HG02938 (cell line): Measurements from ENCODE around the gene ARHGEF17.

Source experiments
- ATAC-seq: cut with Tn5 transposase; IDR thresholded peaks from one replicate; pipeline ENCODE4 v1.9.1; 2021; ENCODE audit warnings: mild to moderate bottlenecking, moderate library complexity; ENCODE audit not compliant: unreplicated experiment

The ARHGEF17 gene

DNA sequence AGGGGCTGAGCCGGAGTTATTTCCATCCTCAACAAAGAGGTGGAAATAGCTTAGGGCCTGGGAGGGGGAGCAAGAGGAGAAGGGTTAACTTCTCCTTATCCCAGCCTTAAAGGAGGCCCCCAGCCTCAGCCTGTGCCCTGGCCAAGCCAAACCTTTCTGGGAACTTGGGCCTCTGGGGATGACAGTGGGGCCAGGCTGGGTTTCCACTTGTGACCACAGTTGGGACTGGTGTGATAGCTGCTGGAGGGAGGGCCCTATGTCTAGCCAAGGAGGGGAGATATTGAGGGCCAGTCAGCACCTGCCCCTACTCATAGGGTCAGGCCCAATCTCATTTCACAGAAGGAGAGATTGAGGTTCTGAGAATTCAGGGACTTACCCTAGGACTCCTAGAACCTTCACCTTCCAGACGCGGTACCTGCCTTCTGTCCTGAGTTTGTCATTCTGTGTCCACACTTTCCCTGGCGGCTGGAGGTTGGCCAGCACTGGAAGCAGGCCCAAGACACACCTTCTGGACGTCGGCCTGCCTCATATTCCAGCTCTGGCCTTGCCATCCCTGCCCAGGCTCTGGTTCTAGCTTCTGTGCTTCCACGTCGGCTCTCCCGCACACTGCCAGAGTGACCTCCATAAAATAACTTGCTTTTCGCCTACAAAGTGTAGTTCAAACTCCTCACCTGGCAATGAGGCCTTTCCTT is 71.3 kb downstream of the ARHGEF17 start:
- ATAC-seq: no peak

- ATAC-seq: no peak
Observed at GRCh38 chr11:73380331-73380730, 72.3 kb downstream of the ARHGEF17 start.

- no peak for ATAC-seq
Observed at GRCh38 chr11:73380897-73381410, 72.9 kb downstream of the ARHGEF17 start.

DNA sequence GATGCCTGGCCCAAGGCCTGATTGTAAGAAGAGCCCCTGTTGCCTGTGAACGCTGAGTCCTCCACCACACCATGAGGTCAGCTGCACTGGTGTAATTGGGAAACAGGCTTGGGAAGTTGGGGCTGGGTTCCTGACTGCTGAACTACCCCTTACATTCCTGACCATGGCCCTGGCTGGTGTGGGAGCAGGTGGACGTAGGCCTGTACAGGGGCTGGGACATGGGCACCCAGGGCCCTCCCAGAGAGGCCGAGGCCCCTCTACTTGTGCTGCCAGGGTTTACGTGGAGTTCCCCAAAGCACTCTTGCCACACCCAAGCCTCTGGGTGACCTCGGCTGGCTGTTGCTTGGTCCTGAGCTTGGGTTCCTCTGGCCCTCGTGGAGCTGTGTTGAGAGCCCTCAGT is 73.5 kb downstream of the ARHGEF17 start:
- ATAC-seq: no peak

GRCh38 chr11:73382183-73382582 is 74.1 kb downstream of the ARHGEF17 start:
- ATAC-seq: no peak

DNA sequence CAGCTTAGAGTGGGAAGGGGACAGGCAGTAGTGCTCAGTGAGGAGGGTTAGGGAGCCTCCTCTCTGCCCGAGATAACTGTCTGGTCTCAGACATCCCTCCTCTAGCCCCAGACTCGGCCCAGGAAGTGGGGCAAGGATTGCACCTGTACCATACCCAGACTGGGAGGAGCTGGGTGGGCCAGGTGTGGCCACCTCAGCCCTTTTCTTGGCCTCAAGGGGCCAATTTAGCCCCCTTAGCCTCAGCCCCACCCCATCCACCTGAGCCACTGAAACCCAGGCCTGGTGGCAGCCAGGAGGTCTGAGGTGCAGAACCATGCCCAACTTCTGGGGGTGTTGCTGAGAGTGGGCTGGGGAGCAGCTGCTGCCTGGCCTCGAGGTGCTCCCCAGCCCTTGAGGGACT is 74.7 kb downstream of the ARHGEF17 start:
- ATAC-seq: no peak

DNA sequence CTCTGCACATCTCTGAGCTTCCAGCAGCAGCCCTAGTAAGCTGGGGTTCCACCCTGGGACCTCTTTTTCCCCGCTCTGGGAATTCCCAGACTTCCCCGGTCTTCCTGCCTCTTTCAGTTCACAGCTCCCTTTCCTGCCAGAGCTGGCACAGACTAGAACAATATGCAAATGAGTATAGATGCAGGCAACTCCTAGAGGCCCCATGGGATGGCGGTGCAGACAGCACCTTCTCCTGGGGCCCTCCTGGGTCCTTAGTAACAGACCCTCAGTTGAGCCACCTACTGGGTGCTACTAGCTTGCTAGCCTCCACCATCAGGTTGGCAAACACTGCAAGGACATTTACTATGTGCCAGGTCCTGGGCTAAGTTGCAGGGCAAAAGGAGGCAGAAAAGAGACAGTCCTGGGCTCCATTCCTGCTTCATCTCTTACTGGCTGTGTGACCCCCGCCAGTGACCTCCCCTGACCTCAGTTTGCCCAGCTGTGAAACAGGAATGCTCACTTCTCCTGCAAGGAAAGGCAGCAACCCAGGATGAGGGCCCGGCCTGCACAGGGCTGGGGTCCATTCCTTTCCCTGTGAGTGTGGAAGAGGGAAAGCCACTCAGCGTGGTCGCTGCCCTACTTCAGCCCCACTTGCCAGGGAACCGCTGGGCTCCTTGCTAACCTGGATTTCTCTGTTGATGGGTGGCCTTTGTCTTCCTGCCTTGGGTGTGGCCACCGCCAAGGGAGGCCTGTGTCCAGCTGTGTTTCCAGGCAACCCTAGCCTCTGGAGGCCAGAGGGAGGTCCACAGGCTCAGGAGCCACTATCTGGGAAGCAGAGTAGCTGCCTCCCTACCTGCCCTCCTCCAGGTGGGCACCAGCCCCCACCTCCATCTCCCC is 75.4 kb downstream of the ARHGEF17 start:
- no peak for ATAC-seq

GRCh38 chr11:73384125-73384441 is 76.0 kb downstream of the ARHGEF17 start:
- no peak for ATAC-seq

DNA sequence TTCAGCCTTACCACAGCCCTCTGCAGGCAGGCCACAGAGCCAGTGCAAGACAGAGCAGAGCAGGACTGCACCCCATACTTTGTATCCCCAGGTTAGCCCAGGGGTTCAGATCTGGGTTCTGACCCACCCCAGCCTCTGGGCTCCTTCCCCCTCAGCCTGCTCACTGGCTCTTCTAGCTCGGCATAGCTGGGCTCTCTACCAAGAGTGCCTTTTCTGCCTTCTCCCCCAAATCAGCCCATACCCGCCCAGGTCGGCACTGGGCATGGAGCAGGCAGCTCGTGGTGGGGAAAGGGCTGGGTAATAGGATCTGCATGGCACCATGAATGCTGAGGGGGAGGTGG is 76.4 kb downstream of the ARHGEF17 start:
- ATAC-seq: no peak

DNA sequence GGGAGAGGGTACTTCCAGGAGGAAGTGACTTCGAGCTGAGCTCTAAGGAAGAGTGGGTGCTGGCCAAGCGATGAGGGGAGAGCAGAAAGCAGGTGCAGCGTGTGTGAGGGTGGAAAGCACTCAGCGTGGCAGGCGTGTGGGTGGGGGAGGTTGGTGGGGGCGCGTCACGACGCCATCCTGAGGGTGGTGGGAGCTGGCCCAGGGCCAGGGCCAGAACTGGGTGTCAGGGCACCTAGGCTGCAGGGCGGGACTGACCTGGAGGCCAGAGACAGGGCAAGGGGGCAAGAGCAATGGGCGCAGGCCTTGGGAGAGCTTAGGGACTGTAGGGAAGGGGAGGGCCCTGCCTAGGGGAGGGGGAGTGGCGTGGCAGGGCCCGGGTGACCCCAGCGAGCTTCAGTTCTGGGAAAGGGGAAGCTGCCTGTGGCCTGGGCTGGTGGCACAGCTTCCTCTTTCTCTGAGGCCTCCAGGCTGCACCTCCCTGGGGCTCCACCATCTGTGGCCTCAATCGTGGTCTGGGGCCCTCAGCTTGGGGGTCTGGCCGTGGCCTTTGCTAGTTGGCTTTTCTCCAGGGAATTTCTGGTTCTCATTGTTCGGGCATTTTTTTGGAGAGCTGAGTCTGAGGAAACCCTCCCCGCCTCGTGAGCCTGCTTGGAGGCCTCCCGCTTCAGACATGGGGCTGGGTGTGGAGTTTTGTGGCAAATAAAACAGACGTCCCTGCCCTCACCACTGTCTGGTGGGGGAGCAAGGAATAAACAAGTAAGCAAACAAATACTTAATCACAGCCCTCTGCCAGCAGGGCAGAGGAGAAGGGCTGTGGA is 77.0 kb downstream of the ARHGEF17 start:
- no peak for ATAC-seq

DNA sequence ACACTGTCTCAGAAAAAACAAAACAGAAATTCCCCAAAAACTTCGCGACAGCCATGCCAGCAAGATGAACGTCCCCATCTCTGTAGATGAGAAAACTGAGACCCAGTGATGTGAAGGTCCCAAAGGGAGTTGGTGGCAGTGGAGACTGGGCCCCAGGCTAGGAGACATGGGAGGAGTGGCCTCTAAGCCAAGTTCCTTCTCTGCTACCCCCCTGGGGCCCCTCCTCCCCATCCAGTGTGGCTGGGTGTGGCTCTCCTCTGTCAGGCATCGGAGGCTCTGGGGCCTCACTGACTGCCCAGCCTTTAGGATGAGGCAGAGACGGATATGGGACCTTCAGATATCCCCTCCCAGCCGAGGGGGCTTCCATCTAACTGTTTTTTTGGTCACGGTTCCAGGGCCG is 77.9 kb downstream of the ARHGEF17 start:
- ATAC-seq: no peak

GRCh38 chr11:73386546-73386945 is 78.5 kb downstream of the ARHGEF17 start:
- no peak for ATAC-seq

DNA sequence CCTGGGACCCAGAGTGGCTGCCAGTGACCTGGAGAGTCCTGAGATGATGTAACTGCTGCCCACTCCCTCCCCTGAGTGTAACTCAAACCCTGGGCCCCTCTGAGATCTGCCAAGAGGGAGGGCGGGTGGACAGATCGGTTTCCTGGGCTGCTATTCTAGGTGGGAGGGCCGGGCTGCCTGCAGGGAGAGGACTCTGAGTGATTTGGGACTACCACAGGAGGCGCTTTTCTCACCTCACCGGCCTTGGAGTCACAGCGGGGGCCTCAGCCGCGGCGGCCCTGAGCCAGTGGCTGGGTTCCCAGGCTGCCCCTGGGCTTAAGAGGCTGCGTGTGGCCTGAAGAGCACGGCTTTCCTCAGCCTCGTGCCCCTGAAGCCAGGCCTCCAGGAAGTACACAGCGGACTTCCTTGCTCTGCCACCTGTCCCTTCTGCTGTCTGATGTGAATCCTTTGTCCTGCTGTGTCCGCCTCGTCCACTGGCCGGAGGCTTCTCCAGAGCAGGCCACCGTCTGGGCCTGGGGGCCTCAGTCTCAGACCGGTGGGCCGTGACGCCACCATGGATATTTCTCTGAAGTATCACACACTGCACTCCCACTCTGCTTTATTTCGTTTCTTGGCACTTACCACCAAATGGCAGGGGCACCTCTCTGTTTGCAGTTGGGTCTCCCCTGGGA is 79.7 kb downstream of the ARHGEF17 start:
- no peak for ATAC-seq

GRCh38 chr11:73388265-73389133 is 80.4 kb downstream of the ARHGEF17 start:
- ATAC-seq: no peak

GRCh38 chr11:73389134-73389525 is 81.1 kb downstream of the ARHGEF17 start:
- no peak for ATAC-seq

- ATAC-seq: no peak
Observed at GRCh38 chr11:73389916-73390315, 81.8 kb downstream of the ARHGEF17 start.

GRCh38 chr11:73390601-73391565 is 82.8 kb downstream of the ARHGEF17 start:
- no peak for ATAC-seq

DNA sequence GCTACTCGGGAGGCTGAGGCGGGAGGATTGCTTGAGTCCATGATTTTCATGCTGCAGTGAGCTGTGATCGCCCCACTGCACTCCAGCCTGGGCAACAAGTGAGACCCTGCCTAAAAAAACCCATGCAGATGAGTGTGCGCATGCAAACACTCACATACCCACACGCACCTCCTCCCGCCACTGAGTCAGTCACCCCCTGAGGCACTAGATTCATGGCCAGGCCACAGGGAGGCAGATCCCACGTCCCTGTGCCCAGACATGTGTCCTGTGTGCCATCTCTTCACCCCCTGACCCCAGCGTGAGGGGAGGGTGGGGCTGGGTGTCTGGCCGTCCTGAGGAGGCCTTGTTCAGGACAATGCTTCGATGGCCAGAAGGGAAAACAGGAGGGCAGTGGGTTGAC is 83.6 kb downstream of the ARHGEF17 start:
- no peak for ATAC-seq
